GM21447 (cell line): Measurements from ENCODE around the gene KIF18B.
"Not testable (repeated sequence)": the region's sequence is repeated elsewhere in the genome, so short reads cannot be mapped to it uniquely, and the experiment has no call there.

Experiments used
- ATAC-seq: cut with Tn5 transposase; IDR thresholded peaks from one replicate; pipeline ENCODE4 v1.9.1; 2021; ENCODE audit not compliant: unreplicated experiment

The KIF18B gene

GRCh38 chr17:44970136-44970741 lies 22.7 kb upstream of the KIF18B start:
- ATAC-seq = no peak

GRCh38 chr17:44969144-44969780 lies 21.7 kb upstream of the KIF18B start:
- no peak for ATAC-seq

GRCh38 chr17:44968225-44969143 lies 20.9 kb upstream of the KIF18B start, which contains the start of gene C1QL1:
Gene C1QL1 (minus strand): TSS chr17:44968303. CDS start chr17:44968048, 255 bp downstream.
- ATAC-seq = peak; percentile 88

GRCh38 chr17:44967907-44968224 lies 20.3 kb upstream of the KIF18B start:
- no peak for ATAC-seq

GRCh38 chr17:44967026-44967906 lies 19.7 kb upstream of the KIF18B start:
- no peak for ATAC-seq

- no peak for ATAC-seq
These were observed 18.9 kb upstream of the KIF18B start for GRCh38 chr17:44966348-44967025.

GRCh38 chr17:44965481-44966234 lies 18.1 kb upstream of the KIF18B start:
- ATAC-seq = no peak

GRCh38 chr17:44961921-44962350 lies 14.4 kb upstream of the KIF18B start:
- no peak for ATAC-seq

- ATAC-seq = no peak
These were observed 13.1 kb upstream of the KIF18B start for GRCh38 chr17:44960691-44961090.

- ATAC-seq = no peak
These were observed 12.4 kb upstream of the KIF18B start for GRCh38 chr17:44959821-44960531.

- no peak for ATAC-seq
These were observed 9.7 kb upstream of the KIF18B start for GRCh38 chr17:44956998-44957981.

GRCh38 chr17:44955674-44956425 lies 8.3 kb upstream of the KIF18B start:
- no peak for ATAC-seq

GRCh38 chr17:44952946-44953475 lies 5.4 kb upstream of the KIF18B start:
- no peak for ATAC-seq

GRCh38 chr17:44948315-44948795 lies 782 bp upstream of the KIF18B start:
- no peak for ATAC-seq

GRCh38 chr17:44945652-44946051 lies 1.9 kb downstream of the KIF18B start:
- ATAC-seq = not testable (repeated sequence)

GRCh38 chr17:44942456-44942855 lies 5.1 kb downstream of the KIF18B start:
- no peak for ATAC-seq
